Prostate gland (tissue), 2 donors: ENCODE measurements around the gene LYSMD4. TPM values are rescaled to one million over a fixed set of nuclear protein-coding genes. Genes with fewer than 3 reads are reported as not detected.

ENCODE experiments used
- DNase-seq: peaks from one replicate; pipeline ENCODE4 v3.0.0-alpha.2; 2019; ENCODE audit warnings: low spot score
- H3K27ac ChIP-seq, 2 donors: fragments of 200-600 bp; sonication (generic); 2 replicates each; pipeline ENCODE4 v1.5.1; 2017 to 2019
- H3K27me3 ChIP-seq: fragments of 200-600 bp; sonication (generic); replicated peaks from 2 replicates; pipeline ENCODE4 v1.5.1; 2019; ENCODE audit not compliant: insufficient read depth
- H3K36me3 ChIP-seq, 2 donors: fragments of 200-600 bp; sonication (generic); 1 replicate in 1 of 2; 2 replicates in 1 of 2; pipeline versions ENCODE4 v1.5.1 to v1.8.1; 2017 to 2019
- H3K4me1 ChIP-seq: fragments of 200-600 bp; sonication (generic); replicated peaks from 2 replicates; pipeline ENCODE4 v1.5.1; 2019
- H3K4me3 ChIP-seq, 2 donors: fragments of 200-600 bp; sonication (generic); 2 replicates each; pipeline ENCODE4 v1.5.1; 2017 to 2019
- H3K9me3 ChIP-seq: fragments of 200-600 bp; sonication (generic); 2 replicates; pipeline ENCODE4 v1.5.1; 2017
- CTCF ChIP-seq, 4 experiments: fragments of 200-600 bp in 2 of 4; fragments of 450-650 bp in 2 of 4; sonication (generic) in 2 of 4; IDR thresholded peaks; 1 replicate in 3 of 4; 2 replicates in 1 of 4; pipeline ENCODE4 v1.5.1; 2016 to 2019; ENCODE audit warnings: antibody characterized with exemption in 4 of 4, mild to moderate bottlenecking in 2 of 4, moderate library complexity in 2 of 4
- POLR2A ChIP-seq: fragments of 450-650 bp; IDR thresholded peaks from one replicate; pipeline ENCODE4 v1.6.1; 2016; ENCODE audit warnings: antibody characterized with exemption, mild to moderate bottlenecking
- POLR2AphosphoS5 ChIP-seq: sonication (generic); formaldehyde crosslinking; IDR thresholded peaks from one replicate; pipeline ENCODE4 v1.6.1; 2017; ENCODE audit warnings: antibody characterized with exemption
- WGBS: methylation state at CpG from one replicate; pipeline ENCODE4 v1.1.5; 2018; 5-methylcytosine and 5-hydroxymethylcytosine counted together
- intact Hi-C: fragments of 100-400 bp; cut with DNase I; formaldehyde crosslinking; loops from one replicate; pipeline ENCODE4 v1.14.2; 2022
- total RNA-seq, 2 donors: library from RNA; depleted of rRNA; stranded (reverse); fragments of >200 nt; gene quantifications; one replicate each; pipeline ENCODE4 v1.1.0, GENCODE V29; 2016

Gene LYSMD4
- total RNA-seq, 2 donors from 2014 or later, result 2.7 to 21.1 TPM

- Histone ChIP-seq H3K9me3 (no peaks in the 10 kb centered on the region), H3K4me1 (no peaks in the 10 kb centered on the region), H3K27me3 (no peaks in the 10 kb centered on the region), H3K27ac (peak overlapping the region; percentile 10 to 32), H3K4me3 (no peak overlapping the region), H3K36me3 (no peaks in the 10 kb centered on the region)
- WGBS, result 57% methylated on average over 4 of the region's 4 CpGs
- intact Hi-C loops, result no loop called here
- peak; percentile 29 for DNase-seq
- TF ChIP-seq CTCF (IDR thresholded peaks at IDR 0.05) (no peak), POLR2A (no peak), POLR2AphosphoS5 (no peak)
These were observed 11.3 kb downstream of the LYSMD4 start for GRCh38 chr15:99721896-99722295.

GRCh38 chr15:99721104-99721778 is 12.0 kb downstream of the LYSMD4 start:
- no peaks in the 10 kb centered on the region for H3K9me3 ChIP-seq
- H3K27ac ChIP-seq, result peak overlapping the region; percentile 32 to 35
- intact Hi-C loops, result no loop called here
- no peak overlapping the region for H3K4me3 ChIP-seq
- WGBS, result 56% methylated on average over 3 of the region's 3 CpGs
- no peaks in the 10 kb centered on the region for H3K4me1 ChIP-seq
- TF ChIP-seq CTCF (IDR thresholded peaks at IDR 0.05) (no peak), POLR2AphosphoS5 (peak; percentile 46)
- H3K27me3 ChIP-seq, result no peaks in the 10 kb centered on the region
- no peaks in the 10 kb centered on the region for H3K36me3 ChIP-seq
- peak; percentile 65 for DNase-seq

GRCh38 chr15:99720533-99720932 is 12.7 kb downstream of the LYSMD4 start:
- Histone ChIP-seq H3K27me3 (no peaks in the 10 kb centered on the region), H3K4me1 (no peaks in the 10 kb centered on the region), H3K36me3 (no peaks in the 10 kb centered on the region), H3K9me3 (no peaks in the 10 kb centered on the region), H3K27ac (no peak overlapping the region), H3K4me3 (no peak overlapping the region)
- WGBS, result 85% methylated on average over 7 of the region's 7 CpGs
- no peak for TF ChIP-seq POLR2AphosphoS5
- TF ChIP-seq POLR2A, result no peak
- no peak for TF ChIP-seq CTCF (IDR thresholded peaks at IDR 0.05)
- intact Hi-C loops, result no loop called here
- no peak for DNase-seq

GRCh38 chr15:99719096-99719541 is 14.1 kb downstream of the LYSMD4 start:
- 85% methylated on average over 5 of the region's 5 CpGs for WGBS
- Histone ChIP-seq H3K4me3 (no peak overlapping the region), H3K27me3 (no peaks in the 10 kb centered on the region), H3K9me3 (no peaks in the 10 kb centered on the region), H3K27ac (no peak overlapping the region), H3K36me3 (no peaks in the 10 kb centered on the region), H3K4me1 (no peaks in the 10 kb centered on the region)
- DNase-seq, result no peak
- no peak for TF ChIP-seq POLR2AphosphoS5
- TF ChIP-seq CTCF (IDR thresholded peaks at IDR 0.05), result no peak
- no peak for TF ChIP-seq POLR2A
- intact Hi-C loops, result no loop called here

GRCh38 chr15:99718421-99718820 is 14.8 kb downstream of the LYSMD4 start:
- Histone ChIP-seq H3K4me3 (no peak overlapping the region), H3K9me3 (no peaks in the 10 kb centered on the region), H3K27me3 (no peaks in the 10 kb centered on the region), H3K27ac (no peak overlapping the region), H3K36me3 (no peaks in the 10 kb centered on the region), H3K4me1 (no peaks in the 10 kb centered on the region)
- WGBS, result 64% methylated on average over 4 of the region's 4 CpGs
- no peak for DNase-seq
- intact Hi-C loops, result no loop called here
- TF ChIP-seq POLR2A (no peak), POLR2AphosphoS5 (no peak), CTCF (IDR thresholded peaks at IDR 0.05) (no peak)
